Measurements from ENCODE around the gene RASGRF2.

GRCh38 chr5:81204205-81204604, 244.0 kb downstream of the RASGRF2 start:
- TF ChIP-seq POLR2AphosphoS5 (IDR thresholded peaks at IDR 0.05) (no peak), POLR2A (IDR thresholded peaks at IDR 0.05) (no peak), CTCF (IDR thresholded peaks at IDR 0.05) (no peak)

All from suprapubic skin (tissue), 4 donors.